ENCODE measurements around the gene ARHGAP18. TPM values are rescaled to one million over a fixed set of nuclear protein-coding genes. Genes with fewer than 3 reads are reported as not detected.

ARHGAP18 gene
- total RNA-seq, 1 donor from 2014 or later = 5.3 TPM

DNA sequence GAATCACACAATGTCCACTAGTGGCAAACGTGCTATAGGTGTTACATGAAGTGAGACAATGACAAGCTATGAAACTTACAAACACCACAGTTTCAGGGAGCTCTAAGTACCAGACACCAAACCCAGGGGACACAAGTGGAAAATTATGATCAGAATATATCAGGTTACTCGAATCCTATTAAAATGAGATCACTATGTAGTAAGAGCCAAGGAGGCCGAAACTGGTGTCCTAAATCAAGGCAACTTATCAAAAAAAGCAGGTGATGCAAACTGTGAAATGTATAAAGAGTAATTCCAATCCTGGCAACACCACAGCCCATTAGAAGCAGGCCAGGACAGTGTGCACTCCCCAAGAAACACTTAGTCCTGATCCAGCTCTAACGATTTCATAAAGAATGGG, 100.3 kb downstream of the ARHGAP18 start:
- no peak for ATAC-seq

DNA sequence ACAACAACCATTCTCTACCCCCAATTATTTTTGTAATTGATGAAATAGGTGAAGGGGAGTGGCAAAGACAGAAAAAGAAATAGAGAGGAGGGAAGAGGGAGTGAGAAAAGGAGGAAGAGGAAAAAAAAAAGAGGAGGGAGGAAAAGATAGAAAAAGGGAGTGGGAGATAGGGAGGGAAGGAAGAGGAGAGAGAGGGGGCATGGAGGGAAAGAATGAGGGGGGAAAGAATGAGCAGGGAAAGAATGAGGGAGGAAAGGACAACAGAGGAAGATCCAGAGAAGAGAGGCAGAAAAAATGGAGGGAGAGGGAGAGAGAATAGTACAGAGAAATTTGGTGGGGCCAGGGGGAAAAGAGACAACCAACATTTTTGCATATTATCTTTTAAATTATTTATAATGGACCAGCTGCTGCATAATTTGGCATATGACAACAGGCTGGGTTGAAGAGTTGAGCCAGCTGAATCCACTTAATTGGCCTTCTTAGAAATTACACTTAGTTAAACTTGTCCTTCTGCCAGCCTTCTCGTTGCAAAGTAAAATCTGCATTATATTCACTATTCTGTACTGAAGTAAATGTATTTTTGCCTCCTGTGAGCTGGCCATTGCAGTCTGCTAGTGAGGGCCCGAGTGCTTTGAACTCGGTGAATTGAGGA, 101.0 kb downstream of the ARHGAP18 start:
- ATAC-seq = no peak

DNA sequence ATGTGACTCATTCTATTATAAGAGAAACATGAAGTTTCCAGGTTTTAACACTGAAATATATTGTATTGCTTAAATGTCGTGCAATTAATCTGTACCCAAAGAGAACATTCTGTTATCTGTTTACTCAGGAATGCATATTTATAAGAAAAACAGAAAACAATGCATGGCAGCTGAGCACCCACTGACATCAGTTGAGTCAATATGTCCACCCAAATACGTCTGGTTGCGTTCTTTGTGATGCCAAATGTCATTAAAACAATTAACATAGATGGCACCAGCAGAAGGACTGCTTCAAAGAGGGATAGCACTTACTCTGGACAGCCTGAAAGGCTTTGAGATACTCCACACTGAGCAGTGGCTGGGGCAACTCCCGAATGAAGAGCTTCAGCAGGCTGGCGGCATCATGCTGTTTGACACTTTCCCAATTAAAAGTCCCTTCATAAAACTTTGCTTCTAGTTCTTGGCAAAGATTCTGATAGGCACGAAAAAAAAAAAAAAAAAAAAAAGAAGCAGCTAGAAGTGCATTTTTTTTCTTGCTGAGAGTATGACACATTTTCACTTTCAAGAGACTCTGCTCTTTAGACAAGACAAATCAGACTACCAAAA, 102.3 kb downstream of the ARHGAP18 start:
- no peak for ATAC-seq

DNA sequence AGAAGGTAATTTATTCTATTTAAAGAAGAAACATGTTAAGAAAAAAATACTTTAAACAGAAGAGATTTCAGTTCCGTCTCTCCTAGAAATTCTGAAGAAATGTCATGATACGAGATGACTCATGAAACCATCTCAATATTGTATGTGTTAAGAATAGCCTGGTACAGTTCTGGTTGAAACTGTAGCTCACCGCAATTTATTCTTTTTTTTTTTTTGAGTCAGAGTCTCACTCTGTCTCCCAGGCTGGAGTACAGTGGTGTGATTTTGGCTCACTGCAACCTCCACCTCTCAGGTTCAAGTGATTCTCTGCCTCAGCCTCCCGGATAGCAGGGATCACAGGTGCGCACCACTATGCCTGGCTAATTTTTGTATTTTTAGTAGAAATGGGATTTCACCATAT, 103.3 kb downstream of the ARHGAP18 start:
- ATAC-seq = no peak

DNA sequence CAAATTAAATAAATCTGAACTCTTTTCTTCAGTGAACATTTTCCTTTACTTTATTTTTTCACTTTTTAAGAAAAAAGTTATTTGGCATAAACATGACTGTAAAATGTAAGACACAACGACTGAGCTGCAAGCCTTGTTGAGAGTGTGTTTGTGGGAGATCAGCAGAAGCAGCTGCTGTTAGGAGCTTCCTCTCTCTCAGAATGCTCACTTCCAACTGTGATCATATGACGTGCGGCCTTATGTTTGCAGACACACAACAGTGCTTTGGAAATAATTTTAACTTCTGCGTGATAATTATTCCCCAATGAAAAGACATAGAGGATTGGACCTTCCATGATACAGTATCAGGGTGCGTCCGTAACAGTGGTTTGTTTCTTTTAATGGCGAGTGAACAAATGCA, 104.0 kb downstream of the ARHGAP18 start:
- ATAC-seq = no peak

DNA sequence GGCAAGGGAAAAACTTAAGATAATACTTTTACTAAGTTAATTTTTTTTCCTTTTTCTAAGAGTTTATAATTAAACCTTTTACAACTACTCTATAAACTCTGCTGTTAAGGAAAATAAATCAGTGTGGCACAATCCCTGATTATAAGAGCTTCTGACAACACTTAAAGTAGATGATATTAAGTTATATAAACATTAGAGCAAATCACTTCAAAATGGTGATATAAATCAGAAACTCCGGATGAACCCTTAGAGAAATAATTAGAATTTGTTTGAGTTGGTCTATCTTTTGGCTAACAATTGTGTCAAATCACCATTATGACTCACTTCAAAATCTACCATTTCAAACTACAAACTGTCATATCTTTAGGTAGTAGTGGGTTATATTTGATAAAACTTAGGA, 104.9 kb downstream of the ARHGAP18 start:
- ATAC-seq = no peak

DNA sequence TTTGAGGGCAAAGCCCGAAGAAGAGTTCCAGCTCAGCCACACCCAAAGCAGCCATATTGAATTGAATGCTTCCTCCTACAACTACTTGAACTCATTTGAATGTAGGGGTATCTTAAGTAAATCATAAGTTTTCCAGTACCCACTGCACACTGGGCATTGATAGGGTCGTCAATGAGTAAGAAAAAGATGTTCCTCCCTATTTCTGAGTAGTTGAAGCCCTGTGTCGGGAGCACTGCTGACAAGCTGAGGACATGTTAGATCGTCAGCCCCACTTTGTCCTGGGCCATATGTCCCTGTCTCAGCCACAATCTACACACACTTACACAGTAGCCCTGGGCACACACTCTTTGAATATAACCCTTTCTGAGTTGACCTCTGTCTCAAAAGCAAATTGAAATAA, 105.7 kb downstream of the ARHGAP18 start:
- no peak for ATAC-seq

DNA sequence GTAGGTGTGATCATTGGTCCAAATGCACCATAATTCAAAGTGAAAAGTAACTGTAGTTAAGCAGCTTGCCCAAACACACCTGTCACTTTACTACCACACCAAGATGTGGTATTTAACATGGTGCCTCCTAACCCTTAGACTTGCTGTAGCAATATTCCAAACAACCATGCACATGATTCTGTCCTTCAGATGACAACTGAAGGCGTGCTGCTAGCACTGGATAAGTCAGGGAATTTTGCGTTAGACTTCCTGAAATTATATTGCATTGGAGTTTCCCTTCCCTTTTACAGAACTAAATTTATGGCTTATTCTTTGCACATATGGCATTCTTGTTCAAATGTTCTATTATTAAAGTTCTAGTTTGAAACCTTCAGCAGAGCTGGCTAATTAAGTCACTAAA, 106.2 kb downstream of the ARHGAP18 start:
- no peak for ATAC-seq

DNA sequence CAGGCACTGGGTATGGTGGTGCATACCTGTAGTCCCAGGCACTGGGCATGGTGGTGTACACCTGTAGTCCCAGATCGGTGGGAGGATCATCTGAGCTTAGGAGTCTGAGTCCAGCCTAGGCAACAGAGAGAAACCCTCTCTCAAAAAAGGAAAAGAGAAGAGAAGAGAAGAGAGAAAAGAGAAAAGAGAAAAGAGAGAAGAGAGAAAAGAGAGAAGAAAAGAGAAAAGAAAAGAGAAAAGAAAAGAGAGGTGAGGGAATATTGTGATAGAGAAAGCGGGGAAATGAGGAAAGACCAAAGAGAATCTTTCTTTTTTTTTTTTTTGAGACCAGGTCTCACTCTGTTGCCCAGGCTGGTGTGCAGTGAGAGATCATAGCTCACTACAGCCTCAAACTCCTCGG, 108.7 kb downstream of the ARHGAP18 start:
- no peak for ATAC-seq

DNA sequence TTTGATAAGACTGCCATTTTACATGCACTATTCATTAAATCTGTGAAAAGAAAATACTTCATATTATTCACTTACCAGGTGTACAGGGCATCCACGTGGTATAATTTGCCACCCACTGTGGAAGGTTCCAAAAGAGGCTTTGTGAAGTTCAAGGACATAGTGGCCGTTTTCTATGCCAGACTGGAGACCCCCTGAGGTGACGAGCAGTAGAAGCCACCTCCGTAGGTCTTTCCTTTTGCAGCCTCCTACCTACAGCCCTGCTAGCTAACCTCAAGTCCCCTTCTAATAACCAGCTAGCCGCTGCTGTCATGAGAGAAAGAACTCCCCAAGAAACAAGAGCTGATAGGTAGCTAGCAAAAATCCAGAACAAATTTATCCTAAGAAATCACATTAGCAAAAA, 110.5 kb downstream of the ARHGAP18 start:
- ATAC-seq = no peak

DNA sequence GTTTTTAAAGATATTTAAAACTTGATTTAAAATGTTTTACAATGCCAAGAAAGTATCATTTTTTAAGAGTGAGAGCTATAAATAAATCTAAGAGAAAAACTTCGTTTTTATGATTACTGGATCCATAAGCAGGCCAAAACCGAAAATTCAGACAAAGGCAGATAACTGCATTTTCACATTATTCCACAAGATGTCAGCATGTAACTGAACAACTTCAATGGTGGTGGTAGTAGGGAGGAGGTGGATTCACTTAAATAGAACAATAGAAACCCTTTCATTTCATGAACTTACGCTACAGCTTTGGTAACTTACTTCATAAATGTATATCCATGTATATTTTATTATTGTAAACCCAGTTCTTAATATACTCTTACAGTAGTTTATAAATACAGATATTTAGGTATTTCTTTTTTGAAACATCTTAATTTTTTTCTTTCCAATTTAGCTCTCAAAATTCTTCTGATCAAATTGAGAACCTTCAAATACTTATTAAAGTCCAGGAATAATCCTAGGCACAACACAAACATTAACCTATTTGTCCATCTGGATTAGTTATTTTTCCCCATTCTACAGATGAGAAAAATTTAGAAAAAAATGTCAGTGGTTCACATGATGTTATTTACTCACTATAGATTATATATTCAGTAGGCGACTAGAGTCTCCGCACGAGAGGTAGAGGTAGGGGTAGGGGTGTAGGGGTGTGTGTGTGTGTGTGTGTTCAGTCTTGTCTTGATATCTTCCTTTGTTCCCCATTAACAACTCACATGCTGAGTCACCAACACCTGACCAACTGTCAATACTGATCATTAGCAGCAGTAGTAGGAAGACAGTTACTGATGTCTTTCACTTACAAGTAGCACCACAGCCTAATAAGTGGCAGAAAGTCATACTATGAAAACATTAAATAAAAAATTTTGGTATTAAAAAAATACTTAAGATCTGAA, 111.5 kb downstream of the ARHGAP18 start:
- ATAC-seq = peak; percentile 72

DNA sequence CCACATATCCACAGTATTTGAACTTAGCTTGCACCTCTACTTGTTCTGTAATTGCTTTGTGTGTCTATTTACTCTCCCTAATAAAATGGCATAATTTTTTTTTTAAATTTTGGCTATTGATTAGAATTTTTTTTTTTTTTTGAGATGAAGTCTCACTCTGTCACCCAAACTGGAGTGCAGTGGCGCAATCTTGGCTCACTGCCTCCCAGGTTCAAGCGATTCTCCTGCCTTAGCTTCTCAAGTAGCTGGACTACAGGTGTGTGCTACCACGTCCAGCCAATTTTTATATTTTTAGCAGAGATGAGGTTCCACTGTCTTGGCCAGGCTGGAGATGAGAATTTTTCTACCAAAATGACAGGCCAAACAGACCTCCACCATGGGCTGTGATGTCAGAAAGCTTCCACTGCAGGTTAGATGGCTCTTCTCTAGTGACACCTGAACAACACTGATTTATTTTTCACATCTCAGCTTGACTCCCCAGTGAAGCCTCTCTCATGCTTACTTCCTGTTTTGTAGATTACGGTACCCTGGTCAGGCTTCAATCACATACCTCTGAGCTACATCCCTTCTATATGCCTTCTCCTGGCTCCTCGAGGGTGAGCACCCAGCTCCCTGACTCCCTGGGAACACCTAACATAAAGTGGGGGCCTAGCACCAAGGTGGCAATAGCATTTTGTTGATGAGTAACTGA, 112.8 kb downstream of the ARHGAP18 start:
- ATAC-seq = no peak

DNA sequence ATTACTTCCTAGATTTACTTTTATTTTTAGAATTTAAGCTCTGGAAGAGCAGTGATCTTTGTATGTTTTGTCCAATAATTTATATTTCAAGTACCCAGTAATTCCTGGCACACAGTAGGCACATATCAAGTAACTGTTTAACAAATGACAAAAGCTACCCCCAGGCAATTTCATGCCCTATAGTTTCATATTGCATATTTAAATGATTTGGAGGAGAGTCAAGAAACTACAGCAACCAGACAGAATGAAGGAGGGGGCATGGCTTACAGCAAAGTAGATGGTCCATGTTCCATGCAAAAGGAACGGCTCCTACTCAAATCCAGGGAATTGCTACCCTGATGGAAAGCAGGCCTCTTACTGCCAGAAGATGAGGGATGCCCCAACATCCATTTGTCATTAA, 113.5 kb downstream of the ARHGAP18 start:
- no peak for ATAC-seq

DNA sequence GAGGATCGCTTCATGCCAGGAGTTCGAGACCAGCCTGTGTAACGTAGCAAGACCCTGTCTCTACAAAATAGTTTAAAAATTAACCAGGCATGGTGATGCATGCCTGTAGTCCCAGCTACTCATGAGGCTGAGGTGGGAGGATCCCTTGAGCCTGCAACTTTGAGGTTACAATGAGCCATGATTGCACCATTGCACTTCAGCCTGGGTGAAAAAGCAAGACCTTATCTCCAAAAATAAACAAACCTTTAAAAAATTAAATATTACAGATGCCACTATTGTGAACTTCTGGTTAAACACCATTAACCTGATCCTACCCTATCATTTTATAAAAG, 116.8 kb downstream of the ARHGAP18 start:
- ATAC-seq = no peak

DNA sequence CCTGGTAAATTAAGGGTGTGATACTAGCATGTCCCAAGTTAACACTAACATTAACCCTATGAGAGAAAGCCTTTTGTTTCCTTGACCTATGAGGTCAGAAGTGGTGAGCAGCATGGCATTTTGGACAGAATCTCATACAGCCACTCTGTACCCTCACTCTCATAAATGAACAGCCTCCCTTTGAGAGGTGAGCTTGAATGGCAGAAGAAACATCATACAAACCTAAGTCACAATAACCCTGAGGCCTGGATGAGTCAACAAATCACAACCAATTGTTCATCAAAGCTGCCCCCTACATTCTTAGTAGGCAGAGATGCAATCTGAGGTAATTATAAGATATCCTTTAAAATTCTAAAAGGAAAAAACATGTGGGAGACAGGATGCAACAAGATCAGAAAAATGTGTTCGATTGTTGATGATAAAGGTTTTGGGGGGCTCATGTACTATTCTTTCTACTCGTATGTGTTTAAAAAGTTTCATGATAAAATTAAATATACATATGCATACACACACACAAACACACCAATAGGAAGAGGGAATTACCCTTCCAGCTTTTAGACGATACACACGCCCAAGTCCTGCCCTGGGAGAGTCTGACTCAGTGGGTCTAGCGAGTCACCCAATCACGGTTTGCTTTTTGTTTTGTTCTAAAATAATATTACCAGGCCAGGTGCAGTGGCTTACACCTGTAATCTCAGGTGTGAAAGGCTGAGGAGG, 117.3 kb downstream of the ARHGAP18 start:
- ATAC-seq = peak; percentile 44

DNA sequence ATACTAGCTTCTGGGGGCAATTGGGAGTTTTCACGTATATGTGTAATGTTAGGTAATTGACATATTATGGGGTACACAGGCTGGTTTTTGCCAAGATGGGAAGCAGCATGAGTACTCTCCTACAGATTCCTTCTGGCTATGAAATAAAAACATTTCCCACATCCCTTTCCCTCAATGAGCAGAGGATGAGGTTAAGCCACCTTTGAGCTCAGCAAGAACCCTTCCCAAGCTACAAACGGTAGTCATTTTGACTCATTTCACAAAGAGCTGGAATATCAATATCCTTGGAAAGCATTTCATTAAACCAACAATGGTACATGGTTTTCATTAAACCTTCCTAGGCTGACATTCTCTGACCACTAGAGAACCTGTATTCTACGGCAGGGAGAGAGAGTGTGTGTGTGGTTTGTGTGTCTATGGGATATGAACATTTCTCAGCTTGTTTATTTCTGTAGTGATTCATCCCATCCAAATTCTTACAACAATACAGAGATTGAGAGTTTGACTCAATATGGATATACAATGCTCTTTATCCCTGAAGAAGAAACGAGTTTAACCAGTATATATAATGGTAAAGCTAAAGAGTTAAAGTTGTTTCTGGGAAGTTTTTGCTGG, 119.5 kb downstream of the ARHGAP18 start:
- peak; percentile 94 for ATAC-seq

DNA sequence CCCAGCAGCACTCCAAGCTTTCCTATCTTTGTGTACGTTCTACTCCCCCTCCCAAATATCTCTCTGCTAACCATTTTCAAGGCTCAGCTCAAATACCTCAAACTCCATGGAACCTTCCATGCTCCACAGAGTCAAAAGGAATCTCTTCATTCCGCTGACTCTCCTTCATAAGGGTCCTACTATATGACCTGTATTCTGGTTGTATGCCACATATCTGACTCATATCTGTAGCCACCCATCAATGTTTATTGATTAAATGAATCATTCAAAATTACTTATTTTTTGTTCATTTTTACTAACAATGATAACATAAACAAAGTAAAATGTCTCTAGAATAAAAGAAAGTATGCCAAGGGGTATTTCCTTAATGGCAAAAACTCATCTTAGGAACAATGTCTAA, 123.2 kb downstream of the ARHGAP18 start:
- ATAC-seq = no peak

DNA sequence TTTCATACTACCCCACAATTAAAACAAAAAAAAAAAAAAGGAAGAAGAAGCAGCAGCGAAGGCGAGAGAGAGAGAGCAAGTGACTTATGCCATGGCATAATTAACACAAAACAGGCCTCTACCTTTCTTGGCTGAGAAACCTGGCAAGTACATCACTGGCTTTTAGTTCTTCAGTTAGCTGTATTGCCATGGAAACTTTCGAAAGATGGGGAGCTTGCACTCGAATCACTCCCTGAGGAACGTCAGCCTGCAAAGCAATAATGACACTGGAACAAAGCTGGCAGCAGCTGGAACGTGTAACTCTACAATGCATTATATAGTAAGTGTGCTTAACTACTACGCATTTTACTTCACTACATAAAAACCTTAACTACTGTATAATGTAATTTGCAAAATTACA, 126.1 kb downstream of the ARHGAP18 start:
- no peak for ATAC-seq

DNA sequence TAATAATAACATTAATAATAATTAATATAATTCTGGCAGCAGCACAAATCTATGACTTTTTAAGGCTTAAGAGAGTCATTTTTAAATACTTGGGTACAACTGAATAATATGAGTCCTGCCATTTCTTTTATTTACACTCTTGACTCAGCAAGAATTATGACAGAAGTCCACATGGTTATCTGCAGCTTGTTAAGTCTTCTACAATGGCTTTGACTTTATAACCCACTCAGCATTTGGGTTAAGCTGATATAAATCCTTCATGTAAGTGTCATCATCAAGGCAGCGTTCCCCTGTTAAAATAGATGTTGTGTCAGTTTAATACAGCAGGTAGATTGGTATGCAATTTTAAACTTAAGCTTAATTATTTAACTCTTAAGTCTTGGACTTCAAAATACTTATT, 131.7 kb downstream of the ARHGAP18 start:
- ATAC-seq = no peak

DNA sequence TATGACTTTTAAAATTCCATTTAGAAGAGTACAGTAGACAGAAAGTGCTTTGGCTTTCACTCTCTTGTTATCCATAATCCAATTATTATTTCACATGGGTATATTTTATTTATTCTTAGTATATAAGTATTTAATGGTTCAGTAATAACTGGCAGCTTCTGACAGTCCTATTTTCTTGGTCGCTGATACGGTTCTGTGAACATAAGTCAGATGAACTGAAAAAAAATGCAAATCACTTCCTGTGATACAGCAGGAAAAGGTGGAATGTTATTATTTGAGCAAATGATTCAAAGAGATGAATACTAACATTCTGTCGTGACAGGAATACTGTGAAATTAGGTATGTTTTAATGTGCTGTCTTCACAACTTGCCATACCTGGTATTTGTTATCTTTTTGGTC, 132.3 kb downstream of the ARHGAP18 start:
- no peak for ATAC-seq

DNA sequence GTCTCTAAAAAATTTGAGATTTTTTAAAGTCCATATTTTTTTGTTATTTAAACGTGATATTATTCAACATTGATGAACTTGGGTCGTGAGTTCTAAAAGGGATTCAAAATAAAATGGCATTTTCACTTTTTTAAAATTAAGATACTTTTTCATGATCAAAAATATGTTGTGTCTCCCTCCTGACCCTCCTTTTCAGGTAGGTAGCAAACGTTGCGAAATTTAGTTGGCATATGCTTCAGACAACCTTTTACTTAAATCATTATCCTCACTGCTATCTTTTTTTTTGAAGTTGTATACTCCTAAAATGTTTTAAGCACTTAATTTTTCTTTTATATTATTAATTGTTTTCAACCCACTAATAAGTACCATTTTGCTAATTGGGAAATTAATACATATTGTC, 133.5 kb downstream of the ARHGAP18 start:
- ATAC-seq = no peak

All from esophagus mucosa (tissue), 1 donor.